SK-N-SH (cell line): ENCODE results near the gene LNX2. TPM values are rescaled to one million over a fixed set of nuclear protein-coding genes. Genes with fewer than 3 reads are reported as not detected.
A peak's percentile ranks its signal among the peaks of the same experiment; 100 is the strongest.

Experiments used
- CTCF ChIA-PET: fragments of 300-600, 350-600 bp; formaldehyde crosslinking; extraction: SDS; loops from one replicate; lab custom pipeline; 2021; lab: Yijun Ruan, JAX
- POLR2A ChIA-PET: fragments of 350-600 bp; sonication (Branson Sonifier 250); formaldehyde crosslinking; extraction: SDS; loops from one replicate; lab custom pipeline; 2020; ENCODE audit warnings: antibody characterized with exemption, inconsistent platforms; lab: Yijun Ruan, JAX
- DNase-seq: peaks from one replicate; pipeline ENCODE4 v3.0.0; 2012
- H2AFZ ChIP-seq: fragments of 200-600 bp; sonication (generic); 2 replicates; pipeline ENCODE4 v1.8.1; 2016; ENCODE audit warnings: antibody characterized with exemption, mild to moderate bottlenecking, low read depth
- H3F3A ChIP-seq: fragments of 200-600 bp; sonication (generic); replicated peaks from 2 replicates; pipeline ENCODE3; 2016; ENCODE audit warnings: antibody characterized with exemption, mild to moderate bottlenecking; ENCODE audit not compliant: insufficient read depth
- H3K27ac ChIP-seq, 2 experiments: fragments of 200-500 bp in 1 of 2; fragments of 200-600 bp in 1 of 2; sonication (Bioruptor generic) in 1 of 2; sonication (generic), shearing (Covaris generic) in 1 of 2; 2 replicates each; pipeline versions ENCODE4 v1.5.1 to v1.6.1; 2014 to 2016; ENCODE audit warnings: low read depth in 2 of 2, inconsistent platforms in 1 of 2, low read length in 1 of 2, mild to moderate bottlenecking in 1 of 2, mixed read lengths in 1 of 2
- H3K27me3 ChIP-seq: fragments of 200-600 bp; sonication (generic), shearing (Covaris generic); 2 replicates; pipeline ENCODE4 v1.6.1; 2016; ENCODE audit warnings: mixed run types; ENCODE audit not compliant: insufficient read depth
- H3K36me3 ChIP-seq, 2 experiments: fragments of 200-500 bp in 1 of 2; fragments of 200-600 bp in 1 of 2; sonication (Bioruptor generic) in 1 of 2; sonication (generic) in 1 of 2; replicated peaks in 1 of 2; 2 replicates each; pipeline versions ENCODE3 to v1.5.1; 2014 to 2016; ENCODE audit warnings: low read length in 1 of 2, mild to moderate bottlenecking in 1 of 2; ENCODE audit not compliant: insufficient read depth in 2 of 2, control insufficient read depth in 1 of 2
- H3K4me1 ChIP-seq, 2 experiments: fragments of 200-500 bp in 1 of 2; fragments of 200-600 bp in 1 of 2; sonication (Bioruptor generic) in 1 of 2; sonication (generic), shearing (Covaris generic) in 1 of 2; 2 replicates each; pipeline versions ENCODE4 v1.5.1 to v1.6.1; 2014 to 2016; ENCODE audit warnings: low read depth in 1 of 2, low read length in 1 of 2, mixed run types in 1 of 2; ENCODE audit not compliant: insufficient read depth in 2 of 2, control insufficient read depth in 1 of 2
- H3K4me2 ChIP-seq: fragments of 200-600 bp; sonication (generic), shearing (Covaris generic); 2 replicates; pipeline ENCODE4 v1.6.1; 2017; ENCODE audit warnings: mixed run types
- H3K4me3 ChIP-seq, 2 experiments: fragments of 200-500 bp in 1 of 2; fragments of 200-600 bp in 1 of 2; sonication (Bioruptor generic) in 1 of 2; sonication (generic), shearing (Covaris generic) in 1 of 2; 2 replicates each; pipeline versions ENCODE4 v1.5.1 to v1.8.1; 2014 to 2016; ENCODE audit warnings: low read depth in 2 of 2, inconsistent platforms in 1 of 2, low read length in 1 of 2, mild to moderate bottlenecking in 1 of 2, mixed read lengths in 1 of 2, moderate library complexity in 1 of 2
- H3K79me2 ChIP-seq: fragments of 200-600 bp; sonication (generic); 2 replicates; pipeline ENCODE4 v1.8.1; 2017; ENCODE audit warnings: mild to moderate bottlenecking; ENCODE audit not compliant: insufficient read depth
- H3K9ac ChIP-seq: fragments of 200-600 bp; sonication (generic); 2 replicates; pipeline ENCODE4 v1.6.1; 2017; ENCODE audit warnings: mixed run types
- H3K9me2 ChIP-seq: fragments of 200-600 bp; sonication (generic); 2 replicates; pipeline ENCODE4 v1.6.1; 2017; ENCODE audit warnings: mixed run types
- H3K9me3 ChIP-seq: fragments of 200-600 bp; sonication (generic); 2 replicates; pipeline ENCODE4 v1.6.1; 2017; ENCODE audit warnings: mixed run types, mild to moderate bottlenecking, moderate library complexity
- H4K20me1 ChIP-seq: fragments of 200-600 bp; sonication (generic); 2 replicates; pipeline ENCODE4 v1.6.1; 2017; ENCODE audit warnings: mild to moderate bottlenecking, mixed run types; ENCODE audit not compliant: insufficient read depth
- CTCF ChIP-seq: fragments of 200-600 bp; sonication (generic); IDR thresholded peaks from 2 replicates; pipeline ENCODE4 v1.6.1; 2017; ENCODE audit warnings: antibody characterized with exemption, mild to moderate bottlenecking, moderate library complexity
- ELF1 ChIP-seq: IDR thresholded peaks from 2 replicates; pipeline ENCODE4 v1.4.0; 2012
- EP300 ChIP-seq, 2 experiments: IDR thresholded peaks; 2 replicates each; pipeline versions ENCODE4 v1.4.0 to v1.6.1; 2012; ENCODE audit warnings: borderline replicate concordance in 1 of 2, low read depth in 1 of 2, low read length in 1 of 2
- FOXJ3 ChIP-seq: sonication (generic); formaldehyde crosslinking; IDR thresholded peaks from 2 replicates; pipeline ENCODE4 v1.5.1; 2020; ENCODE audit warnings: mild to moderate bottlenecking, missing genetic modification reagents
- FOXM1 ChIP-seq: IDR thresholded peaks from 2 replicates; pipeline ENCODE4 v1.4.0; 2012; ENCODE audit warnings: low read depth, mild to moderate bottlenecking
- GABPA ChIP-seq: IDR thresholded peaks from 2 replicates; pipeline ENCODE4 v1.4.0; 2012; ENCODE audit warnings: low read depth, mild to moderate bottlenecking
- JUND ChIP-seq: IDR thresholded peaks from 2 replicates; pipeline ENCODE4 v1.4.0; 2012
- MXI1 ChIP-seq: IDR thresholded peaks from 2 replicates; pipeline ENCODE4 v1.6.1; 2012; ENCODE audit warnings: mild to moderate bottlenecking, low read depth, low read length, improper control_type of control experiment
- NFIC ChIP-seq: IDR thresholded peaks from 2 replicates; pipeline ENCODE4 v1.4.0; 2012; ENCODE audit warnings: borderline replicate concordance
- POLR2AphosphoS5 ChIP-seq: IDR thresholded peaks from 2 replicates; pipeline ENCODE4 v1.6.1; 2012; ENCODE audit warnings: low read depth, low read length
- RCOR1 ChIP-seq: fragments of 150-350 bp; IDR thresholded peaks from 2 replicates; pipeline ENCODE4 v1.6.1; 2017; ENCODE audit warnings: antibody characterized with exemption, low read length
- REST ChIP-seq: IDR thresholded peaks from 2 replicates; pipeline ENCODE4 v1.6.1; 2012; ENCODE audit warnings: mild to moderate bottlenecking, low read depth, low read length, moderate library complexity
- RXRA ChIP-seq: IDR thresholded peaks from 2 replicates; pipeline ENCODE4 v1.4.0; 2012; ENCODE audit warnings: low read depth, mild to moderate bottlenecking, borderline replicate concordance
- SIN3A ChIP-seq: IDR thresholded peaks from 2 replicates; pipeline ENCODE4 v1.6.1; 2012; ENCODE audit warnings: low read depth, mild to moderate bottlenecking, low read length, moderate library complexity, borderline replicate concordance
- TAF1 ChIP-seq: IDR thresholded peaks from 2 replicates; pipeline ENCODE4 v1.6.1; 2012; ENCODE audit warnings: low read depth, mild to moderate bottlenecking, low read length, moderate library complexity, borderline replicate concordance
- TEAD4 ChIP-seq: IDR thresholded peaks from 2 replicates; pipeline ENCODE4 v1.4.0; 2012; ENCODE audit warnings: mild to moderate bottlenecking, borderline replicate concordance; ENCODE audit not compliant: insufficient read depth
- USF2 ChIP-seq: fragments of 150-350 bp; IDR thresholded peaks from 2 replicates; pipeline ENCODE4 v1.6.1; 2017; ENCODE audit warnings: antibody characterized with exemption, low read length, low read depth, borderline replicate concordance
- YY1 ChIP-seq: IDR thresholded peaks from 2 replicates; pipeline ENCODE4 v1.4.0; 2012; ENCODE audit warnings: low read depth, mild to moderate bottlenecking
- polyA plus RNA-seq, 3 experiments: library from polyadenylated mRNA; depleted of rRNA; stranded (reverse); fragments of >200 nt; gene quantifications; 2 replicates each; pipeline ENCODE4 v1.2.3, GENCODE V29; 2012

LNX2 gene
- polyA plus RNA-seq, 1 of the 3 experiments (the other 2 are of a cell fraction) = 3.7 TPM

- peak; percentile 86 for TF ChIP-seq TEAD4
- TF ChIP-seq REST = no peak
- no peak for TF ChIP-seq RCOR1
- TF ChIP-seq RXRA = no peak
- 0 out of 2 replicates have a peak, but pooled peaks have one; percentile 34 for TF ChIP-seq SIN3A
- TF ChIP-seq CTCF = no peak
- TF ChIP-seq MXI1 = no peak
- no peak for TF ChIP-seq ELF1
- no peak for TF ChIP-seq GABPA
- TF ChIP-seq USF2 = no peak
- no peak for TF ChIP-seq FOXJ3 (CRISPR knock-in tag)
- TF ChIP-seq NFIC = peak; percentile 57
- TF ChIP-seq EP300 (IDR thresholded peaks at IDR 0.05; ENCODE audit: borderline replicate concordance in 1 of 2, low read depth in 1 of 2, low read length in 1 of 2) = peak in 1 of 2 experiments; percentile 66; a peak in 1 of 4 replicates
These were observed 20.3 kb downstream of the LNX2 start (continued) for GRCh38 chr13:27599845-27600553.

- H3K4me2 ChIP-seq = no peak overlapping the region; the same call in 1 of the 2 replicates
- peaks cover 0 to 10% of the 10 kb centered on the region in 2 experiments; a peak in 1 of 4 replicates for H3K4me1 ChIP-seq
- no peaks in the 10 kb centered on the region for H3K27me3 ChIP-seq
- no peaks in the 10 kb centered on the region for H4K20me1 ChIP-seq
- POLR2A ChIA-PET = no interaction called here
- H3K9ac ChIP-seq = no peak overlapping the region
- DNase-seq = no peak
- H3K27ac ChIP-seq = peak overlapping the region in 1 of 2 experiments; percentile 36; a peak in 1 of 4 replicates
- H2AFZ ChIP-seq = no peak overlapping the region
- H3K4me3 ChIP-seq = no peak overlapping the region
- H3K9me3 ChIP-seq = no peaks in the 10 kb centered on the region
- H3K36me3 ChIP-seq = no peaks in the 10 kb centered on the region
- no peaks in the 10 kb centered on the region for H3F3A ChIP-seq
- no peaks in the 10 kb centered on the region for H3K9me2 ChIP-seq
- CTCF ChIA-PET = interaction anchor here (2.4 kb wide), 1 partner anchor 66 kb away, joined by 11 read pairs; no protein-coding TSS in a partner anchor
- peaks cover 16% of the 10 kb centered on the region; the same call in 1 of the 2 replicates for H3K79me2 ChIP-seq
- TF ChIP-seq CTCF (no peak), EP300 (IDR thresholded peaks at IDR 0.05; ENCODE audit: borderline replicate concordance in 1 of 2, low read depth in 1 of 2, low read length in 1 of 2) (no peak), RXRA (no peak), USF2 (no peak), YY1 (no peak), FOXJ3 (CRISPR knock-in tag) (no peak), JUND (no peak), TAF1 (no peak), POLR2AphosphoS5 (no peak), FOXM1 (no peak)
These were observed 21.2 kb downstream of the LNX2 start for GRCh38 chr13:27599096-27599495.
